Right lobe of liver (tissue), 4 donors: ENCODE results near the gene ZNF440.

Source experiments
- CTCF ChIP-seq, 4 donors: fragments of 200-600 bp in 3 of 4; fragments of 450-650 bp in 1 of 4; IDR thresholded peaks; one replicate each; pipeline versions ENCODE4 v1.5.1 to v1.8.0; 2016 to 2022; ENCODE audit warnings: antibody characterized with exemption in 4 of 4, mild to moderate bottlenecking in 2 of 4
- POLR2A ChIP-seq: fragments of 450-650 bp; IDR thresholded peaks from one replicate; pipeline ENCODE4 v1.6.1; 2017; ENCODE audit warnings: antibody characterized with exemption, mild to moderate bottlenecking
- donor health status: DM: no; HTN: no; CAD: no.
- donor health status: DM: no; HTN: no; CAD: no.
- donor health status: DM: no; HTN: yes; CAD: no.

- no peak for TF ChIP-seq CTCF (IDR thresholded peaks at IDR 0.05)
- TF ChIP-seq POLR2A, result no peak
These were observed 29.7 kb upstream of the ZNF440 start for GRCh38 chr19:11784356-11784755.
